Measurements from ENCODE around the gene RSPH3. TPM values are rescaled to one million over a fixed set of nuclear protein-coding genes. Genes with fewer than 3 reads are reported as not detected.
"Not testable (repeated sequence)": the region's sequence is repeated elsewhere in the genome, so short reads cannot be mapped to it uniquely, and the experiment has no call there.

The RSPH3 gene
- polyA plus RNA-seq, 3 donors: 2.6 to 2.9 (median 2.8) TPM

DNA sequence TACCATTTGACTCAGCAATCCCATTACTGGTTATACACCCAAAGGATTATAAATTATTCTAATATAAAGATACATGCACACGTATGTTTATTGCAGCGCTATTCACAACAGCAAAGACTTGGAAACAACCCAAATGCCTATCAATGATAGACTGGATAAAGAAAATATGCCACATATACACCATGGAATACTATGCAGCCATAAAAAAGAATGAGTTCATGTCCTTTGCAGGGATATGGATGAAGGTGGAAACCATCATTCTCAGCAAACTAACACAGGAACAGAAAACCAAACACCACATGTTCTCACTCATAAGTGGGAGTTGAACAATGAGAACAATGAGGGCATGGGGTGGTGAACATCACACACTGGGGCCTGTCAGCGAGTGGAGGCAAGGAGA is 48.0 kb downstream of the RSPH3 start:
- not testable (repeated sequence) for H3K27ac ChIP-seq (ENCODE audit: low read depth, low read length)
- WGBS, 3 donors: 90 to 97% (median 96%) methylated on average over 3 of the region's 3 CpGs

DNA sequence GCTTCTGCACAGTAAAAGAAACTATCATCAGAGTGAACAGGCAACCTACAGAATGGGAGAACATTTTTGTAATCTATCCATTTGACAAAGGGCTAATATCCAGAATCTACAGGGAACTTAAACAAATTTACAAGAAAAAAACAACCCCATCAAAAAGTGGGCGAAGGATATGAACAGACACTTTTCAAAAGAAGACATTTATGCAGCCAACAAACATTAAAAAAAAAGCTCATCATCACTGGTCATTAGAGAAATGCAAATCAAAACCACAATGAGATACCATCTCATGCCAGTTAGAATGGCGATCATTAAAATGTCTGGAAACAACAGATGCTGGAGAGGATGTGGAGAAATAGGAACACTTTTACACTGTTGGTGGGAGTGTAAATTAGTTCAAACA is 48.4 kb downstream of the RSPH3 start:
- not testable (repeated sequence) for H3K27ac ChIP-seq (ENCODE audit: low read depth, low read length)
- 96 to 100% (median 100%) methylated on average over 2 of the region's 2 CpGs for WGBS, 3 donors

DNA sequence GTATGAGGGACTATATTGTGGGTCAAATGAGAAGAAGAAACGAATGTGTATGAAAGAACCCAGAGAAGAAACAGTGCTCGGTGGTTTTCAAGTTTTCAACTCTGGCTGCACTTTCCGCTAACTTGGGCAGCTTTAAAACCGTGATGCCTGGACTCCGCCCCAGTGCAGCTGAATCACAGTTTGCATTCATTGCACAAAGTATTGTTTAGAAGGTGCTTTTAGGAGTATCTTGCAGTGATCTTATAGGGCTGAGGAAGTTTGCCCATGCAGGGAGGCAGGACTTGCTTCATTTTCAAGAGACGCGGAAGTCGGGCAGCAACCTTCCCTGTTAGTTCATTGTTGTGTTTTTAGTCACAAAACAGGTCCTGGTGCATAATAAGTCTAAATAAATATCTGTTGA is 52.7 kb downstream of the RSPH3 start:
- H3K27ac ChIP-seq (ENCODE audit: low read depth, low read length): no peak overlapping the region
- 91 to 94% (median 93%) methylated on average over 8 of the region's 8 CpGs for WGBS, 3 donors

DNA sequence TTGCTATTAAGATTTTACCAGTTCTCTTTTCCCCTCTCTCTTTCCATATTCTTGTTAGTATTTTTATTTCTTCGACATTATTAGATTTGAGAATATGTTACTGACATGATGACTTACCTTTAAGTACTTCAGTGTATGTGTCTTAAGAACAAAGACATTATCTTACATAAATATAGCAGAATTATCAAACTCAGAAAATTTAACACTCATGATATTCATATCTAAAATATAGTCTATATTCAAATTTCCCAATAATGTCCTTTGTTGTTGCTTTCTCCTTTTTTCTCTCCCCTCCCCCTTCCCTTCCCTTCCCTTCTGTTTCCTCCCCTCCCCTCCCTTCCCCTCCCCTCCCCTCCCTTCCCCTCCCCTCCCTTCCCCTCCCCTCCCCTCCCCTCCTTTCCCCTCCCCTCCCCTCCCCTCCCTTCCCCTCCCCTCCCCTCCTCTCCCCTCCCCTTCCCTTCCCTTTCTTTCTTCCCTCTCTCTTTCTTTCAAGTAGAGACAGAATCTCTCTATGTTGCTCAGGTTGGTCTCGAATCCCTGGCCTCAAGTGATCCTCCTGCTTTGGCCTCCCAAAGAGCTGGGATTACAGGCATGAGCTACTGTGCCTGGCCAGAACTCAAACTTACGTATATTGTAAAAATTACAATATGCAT is 56.5 kb downstream of the RSPH3 start:
- H3K27ac ChIP-seq (ENCODE audit: low read depth, low read length): no peak overlapping the region
- WGBS, 3 donors: 95 to 99% (median 97%) methylated on average over 3 of the region's 3 CpGs

DNA sequence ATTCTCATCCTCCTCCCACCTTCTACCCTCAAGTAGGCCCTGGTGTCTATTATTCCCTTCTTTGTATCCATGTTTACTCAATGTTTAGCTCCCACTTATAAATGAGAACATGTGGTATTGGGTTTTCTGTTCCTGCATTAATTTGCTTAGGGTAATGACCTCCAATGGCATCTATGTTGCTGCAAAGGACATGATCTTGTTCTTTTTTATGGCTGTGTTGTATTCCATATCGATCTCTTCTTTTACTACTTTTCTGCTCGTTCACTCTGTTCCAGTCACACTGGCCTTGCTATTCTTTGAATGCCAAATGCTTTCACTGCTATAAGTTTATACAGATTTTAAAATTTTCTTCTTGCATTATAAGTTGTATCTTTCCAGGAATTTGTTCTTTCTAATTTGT is 57.7 kb downstream of the RSPH3 start:
- 97 to 99% (median 97%) methylated on average over 2 of the region's 2 CpGs for WGBS, 3 donors
- H3K27ac ChIP-seq (ENCODE audit: low read depth, low read length): no peak overlapping the region

DNA sequence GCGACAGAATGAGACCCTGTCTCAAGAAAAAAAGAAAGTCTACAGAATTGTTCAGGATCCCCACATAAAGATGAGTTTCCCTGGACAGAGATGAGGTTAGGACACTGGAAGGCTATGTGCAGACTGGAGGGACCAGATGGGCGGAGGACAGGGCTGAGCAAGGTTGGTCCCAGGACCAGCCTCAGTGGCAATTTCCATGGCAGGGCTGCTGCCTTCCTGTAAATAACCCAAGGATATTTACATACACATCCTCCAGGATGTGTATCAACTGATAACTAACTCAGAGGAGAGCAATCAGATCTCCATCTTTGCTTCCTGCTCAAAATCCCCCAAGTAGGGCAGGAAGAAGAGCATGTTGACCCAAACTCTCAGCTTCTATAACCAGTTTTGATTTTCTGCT is 58.8 kb downstream of the RSPH3 start:
- WGBS, 3 donors: 72 to 100% (median 95%) methylated on average over 2 of the region's 2 CpGs
- H3K27ac ChIP-seq (ENCODE audit: low read depth, low read length): no peak overlapping the region

DNA sequence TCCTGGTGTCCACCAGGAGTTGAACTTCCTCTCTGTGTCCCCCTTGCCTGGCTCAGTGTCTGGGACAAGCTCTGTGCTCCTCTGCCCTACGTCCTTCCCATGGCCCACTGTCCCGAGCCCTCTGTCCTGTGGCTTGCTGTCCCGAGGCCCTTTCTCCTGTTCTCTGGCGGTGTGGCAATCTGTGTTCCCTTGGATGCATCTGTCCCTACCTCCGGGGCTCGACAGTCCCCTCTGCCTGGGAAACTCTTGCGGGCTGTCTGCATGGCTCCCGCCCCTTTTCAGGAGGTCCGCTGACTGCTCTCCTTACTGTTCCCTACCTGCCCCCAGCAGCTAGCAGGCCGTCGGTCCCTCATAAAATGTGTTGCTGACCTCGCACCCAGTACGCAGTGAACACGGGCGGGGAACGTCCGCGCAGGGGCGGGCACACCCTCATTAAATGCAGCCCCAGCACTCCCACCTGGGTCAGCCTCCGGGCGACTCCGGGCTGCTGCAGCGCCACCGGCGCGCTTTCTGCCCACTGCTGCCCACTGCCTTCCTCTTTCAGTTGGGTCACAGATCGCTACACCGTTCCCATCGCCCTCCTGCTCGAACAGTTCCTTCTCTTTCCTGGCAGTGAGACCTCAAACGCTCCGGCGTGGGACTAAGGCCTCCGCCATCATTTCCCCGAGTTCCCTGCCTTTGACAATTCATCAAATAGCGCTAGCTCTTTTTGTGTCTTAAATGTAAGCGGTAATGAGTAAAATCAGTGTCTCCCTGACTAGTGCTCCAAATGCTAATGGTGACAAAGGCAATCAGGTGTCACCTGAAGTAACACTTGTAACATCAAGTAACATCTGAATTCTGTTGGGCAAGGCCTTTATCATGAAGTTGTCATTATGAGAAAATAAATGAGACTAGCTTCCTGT is 60.5 kb downstream of the RSPH3 start:
- H3K27ac ChIP-seq (ENCODE audit: low read depth, low read length): no peak overlapping the region
- WGBS, 3 donors: 18 to 42% (median 26%) methylated on average over 34 to 37 of the region's 37 CpGs

DNA sequence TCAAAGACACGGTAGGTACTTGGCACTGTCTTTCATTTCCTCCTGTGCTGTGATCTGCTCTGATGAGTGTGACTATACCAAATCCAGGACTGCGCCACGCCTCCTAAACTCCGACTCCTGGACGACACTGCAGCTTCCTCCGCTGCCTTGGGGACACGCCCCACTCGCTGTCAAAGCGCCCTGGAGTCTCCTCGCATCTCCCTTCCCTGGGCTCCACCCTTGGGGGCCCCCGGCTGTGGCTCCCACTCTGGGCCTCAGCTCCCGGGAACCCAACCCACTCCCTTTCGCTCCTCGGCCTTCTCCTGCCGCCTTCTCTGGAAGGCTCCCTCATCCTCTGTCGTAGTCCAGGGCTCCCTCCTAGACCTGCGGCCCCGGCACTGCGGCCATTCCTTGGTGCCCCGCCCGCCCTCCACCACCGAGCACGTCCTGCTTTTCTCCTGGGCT is 61.2 kb downstream of the RSPH3 start:
- 18 to 66% (median 40%) methylated on average over 23 of the region's 23 CpGs for WGBS, 3 donors
- H3K27ac ChIP-seq (ENCODE audit: low read depth, low read length): no peak overlapping the region

DNA sequence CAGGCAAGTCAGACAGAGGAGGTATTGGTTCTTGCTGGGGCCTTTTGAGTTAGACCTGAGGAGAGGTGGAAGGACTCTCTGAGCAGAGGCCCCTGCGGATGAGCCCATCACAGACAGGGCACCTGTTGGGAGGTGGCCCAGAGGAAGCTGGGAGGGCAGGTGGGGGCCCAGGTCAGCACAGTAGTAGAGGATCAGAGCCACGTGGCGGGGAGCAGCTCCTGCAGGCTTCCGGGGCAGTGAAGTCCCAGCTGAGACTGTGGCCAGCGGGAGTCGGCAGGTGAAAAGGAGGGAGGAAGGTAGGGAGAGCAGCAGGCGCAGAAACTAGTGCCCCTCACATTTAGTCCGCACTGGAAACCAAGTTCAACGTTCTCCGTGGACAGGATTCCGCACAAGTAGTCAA is 61.8 kb downstream of the RSPH3 start:
- no peak overlapping the region for H3K27ac ChIP-seq (ENCODE audit: low read depth, low read length)
- 83 to 91% (median 90%) methylated on average over 11 of the region's 11 CpGs for WGBS, 3 donors

DNA sequence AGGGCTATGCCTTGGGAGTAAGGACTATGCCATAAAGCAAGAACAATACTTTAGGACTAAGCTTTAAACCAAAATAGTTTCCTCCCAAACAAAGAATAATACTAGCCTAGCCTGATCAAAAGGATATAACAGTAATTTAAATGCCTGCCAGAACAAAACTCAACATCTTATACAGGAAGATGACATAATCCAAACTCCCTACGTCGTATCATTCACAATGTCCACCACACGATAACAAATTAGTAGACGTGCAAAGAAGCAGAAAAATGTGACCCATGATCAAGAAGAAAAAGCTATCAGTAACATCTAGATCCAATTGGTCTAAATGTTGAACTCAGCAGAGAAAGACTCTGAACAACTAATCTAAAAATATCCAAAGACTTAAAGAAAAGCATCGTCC is 65.8 kb downstream of the RSPH3 start:
- no peak overlapping the region for H3K27ac ChIP-seq (ENCODE audit: low read depth, low read length)
- WGBS, 3 donors: 82 to 88% (median 86%) methylated on average over 5 of the region's 5 CpGs

DNA sequence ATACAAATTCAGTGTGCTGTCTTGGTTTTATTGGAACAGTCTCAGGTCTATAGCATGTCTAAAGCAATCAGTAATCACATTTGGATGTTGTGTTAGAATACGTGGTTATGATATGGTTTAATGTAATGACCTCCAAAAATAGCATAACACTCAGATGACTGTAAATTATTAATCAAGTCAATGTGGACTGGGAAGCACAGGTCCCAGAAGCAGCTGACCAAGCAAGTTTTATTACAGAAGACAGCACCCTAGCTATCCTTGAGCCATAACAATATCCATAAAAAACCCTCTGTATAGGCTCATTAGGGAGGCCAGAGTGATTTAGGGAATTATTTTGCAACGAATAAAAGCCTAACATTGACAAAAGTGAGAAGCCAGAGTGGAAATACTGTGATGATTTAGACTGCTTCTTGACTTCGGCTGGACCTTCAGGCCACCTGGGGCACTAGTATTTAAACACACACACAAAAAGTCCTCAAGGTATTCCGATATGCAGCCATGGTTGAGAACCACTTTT is 66.9 kb downstream of the RSPH3 start:
- H3K27ac ChIP-seq (ENCODE audit: low read depth, low read length): no peak overlapping the region
- 42 to 90% (median 85%) methylated on average over 4 of the region's 4 CpGs for WGBS, 3 donors

DNA sequence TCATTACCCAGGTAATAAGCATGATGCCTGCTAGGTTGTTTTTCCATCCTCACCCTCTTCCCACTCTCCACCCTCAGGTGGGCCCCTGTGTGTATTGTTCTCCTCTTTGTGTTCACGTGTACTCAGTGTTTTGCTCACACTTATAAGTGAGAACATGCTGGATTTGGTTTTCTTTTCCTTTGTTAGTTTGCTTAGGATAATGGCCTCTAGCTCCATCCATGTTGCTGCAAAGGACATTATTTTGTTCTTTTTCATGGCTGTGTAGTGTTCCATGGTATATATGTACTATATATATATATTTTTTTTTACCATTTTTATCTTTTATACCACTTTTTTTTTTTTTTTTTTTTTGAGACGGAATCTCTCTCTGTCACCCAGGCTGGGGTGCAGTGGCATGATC is 71.9 kb downstream of the RSPH3 start:
- WGBS, 3 donors: 98 to 100% (median 100%) methylated on average over 1 to 2 of the region's 2 CpGs
- H3K27ac ChIP-seq (ENCODE audit: low read depth, low read length): no peak overlapping the region

DNA sequence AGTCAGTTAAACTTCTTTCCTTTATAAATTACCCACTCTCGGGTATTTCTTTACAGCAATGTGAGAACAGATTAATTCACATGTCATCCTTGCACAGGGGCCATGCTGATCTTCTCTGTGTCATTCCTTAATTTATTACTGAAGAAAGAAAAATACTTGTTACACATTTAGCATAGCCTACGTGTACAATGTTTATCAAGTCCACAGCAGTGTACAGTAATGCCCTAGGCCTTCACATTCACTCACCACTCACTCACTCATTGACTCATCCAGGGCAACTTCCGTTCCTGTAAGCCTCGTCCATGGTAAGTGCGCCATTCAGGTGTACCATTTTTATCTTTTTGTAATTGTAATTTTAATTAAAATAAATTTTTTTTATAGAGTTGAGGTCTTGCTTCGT is 73.6 kb downstream of the RSPH3 start:
- 89 to 91% (median 89%) methylated on average over 6 of the region's 6 CpGs for WGBS, 3 donors

DNA sequence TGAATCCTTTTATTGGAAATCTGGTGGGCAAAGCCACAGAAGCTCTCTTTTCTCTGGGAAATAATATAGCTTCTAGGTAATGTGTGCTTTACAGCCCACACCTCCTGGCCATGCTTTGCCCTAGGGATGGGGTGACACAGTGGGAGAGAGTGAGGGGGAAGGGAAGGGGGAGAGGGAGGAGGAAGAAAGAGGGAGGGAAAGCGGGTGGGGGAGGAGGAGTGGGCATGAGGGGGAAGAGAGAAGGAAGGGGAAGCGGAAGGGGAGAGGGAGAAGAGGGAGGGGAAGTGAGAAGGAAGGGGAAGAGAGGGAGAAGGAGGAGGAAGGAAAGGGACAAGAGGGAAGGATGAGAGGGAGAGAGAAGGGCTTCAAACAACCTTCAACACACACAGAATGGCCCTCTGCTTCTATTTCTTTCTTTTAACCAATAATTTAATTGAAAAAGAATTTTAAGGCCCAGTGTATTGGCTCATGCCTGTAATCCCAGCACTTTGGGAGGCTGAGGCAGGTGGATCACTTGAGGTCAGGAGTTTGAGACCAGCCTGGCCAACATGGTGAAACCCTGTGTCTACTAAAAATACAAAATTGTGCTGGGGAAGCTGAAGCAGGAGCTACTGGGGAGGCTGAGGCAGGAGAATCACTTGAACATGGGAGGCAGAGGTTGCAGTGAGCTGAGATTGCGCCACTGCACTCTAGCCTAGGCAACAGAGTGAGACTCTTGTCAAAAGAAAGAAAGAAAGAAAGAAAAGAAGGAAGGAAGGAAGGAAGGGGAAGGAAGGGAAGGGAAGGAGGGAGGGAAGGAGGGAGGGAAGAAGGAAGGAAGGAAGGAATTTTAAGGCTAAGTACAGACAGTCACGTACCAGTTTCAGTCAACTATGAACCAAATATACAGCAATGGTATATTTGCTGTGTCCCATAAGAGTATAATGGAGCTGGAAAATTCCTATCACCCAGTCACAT is 75.2 kb downstream of the RSPH3 start:
- H3K27ac ChIP-seq (ENCODE audit: low read depth, low read length): no peak overlapping the region
- WGBS, 3 donors: 86 to 87% (median 87%) methylated on average over 4 of the region's 4 CpGs

More for the DNA sequence above, 73.6 kb downstream of the RSPH3 start:
- no peak overlapping the region for H3K27ac ChIP-seq (ENCODE audit: low read depth, low read length)

DNA sequence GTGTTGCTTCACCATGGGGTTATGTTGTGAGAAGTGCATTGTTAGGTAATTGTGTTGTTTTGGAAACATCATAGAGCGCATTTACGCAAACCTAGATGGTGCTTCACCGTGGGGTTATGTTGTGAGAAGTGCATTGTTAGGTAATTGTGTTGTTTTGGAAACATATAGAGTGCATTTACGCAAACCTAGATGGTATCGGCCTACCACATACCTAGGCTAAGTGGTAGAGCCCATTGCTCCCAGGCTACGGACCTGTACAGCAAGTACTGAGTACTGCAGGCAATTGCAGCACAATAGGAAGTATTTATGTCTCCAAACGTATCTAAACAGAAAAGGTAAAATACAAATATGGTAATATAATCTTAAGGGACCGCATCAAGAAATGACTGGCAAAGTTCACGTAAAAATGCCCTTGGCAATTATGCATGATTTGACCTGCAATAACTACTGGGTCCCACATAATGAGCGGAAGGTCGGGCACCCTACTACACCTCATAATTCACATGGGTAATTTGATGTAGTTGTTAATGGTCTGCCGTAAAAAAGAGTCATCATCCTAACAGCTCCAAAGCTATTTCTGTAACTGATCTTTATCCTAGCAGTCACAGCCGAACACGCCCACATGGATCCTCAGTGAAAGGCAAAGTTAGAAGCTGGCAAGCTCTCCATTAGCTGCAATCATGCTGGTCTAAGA is 76.0 kb downstream of the RSPH3 start:
- no peak overlapping the region for H3K27ac ChIP-seq (ENCODE audit: low read depth, low read length)
- 80 to 91% (median 85%) methylated on average over 14 of the region's 14 CpGs for WGBS, 3 donors

All from adipose tissue (tissue), 3 donors.